NK-92 treated with Interleukin-12 subunit alpha and Interleukin-12 subunit beta, amount 100 ng/mL, for 24 hours (cell line): Measurements from ENCODE around the gene KCNG1.
A peak's percentile ranks its signal among the peaks of the same experiment; 100 is the strongest.
"Not testable (repeated sequence)": the region's sequence is repeated elsewhere in the genome, so short reads cannot be mapped to it uniquely, and the experiment has no call there.

ENCODE experiments used
- DNase-seq: peaks from one replicate; lab custom pipeline; 2025; lab: John Stamatoyannopoulos, UW

Gene KCNG1, protein sequence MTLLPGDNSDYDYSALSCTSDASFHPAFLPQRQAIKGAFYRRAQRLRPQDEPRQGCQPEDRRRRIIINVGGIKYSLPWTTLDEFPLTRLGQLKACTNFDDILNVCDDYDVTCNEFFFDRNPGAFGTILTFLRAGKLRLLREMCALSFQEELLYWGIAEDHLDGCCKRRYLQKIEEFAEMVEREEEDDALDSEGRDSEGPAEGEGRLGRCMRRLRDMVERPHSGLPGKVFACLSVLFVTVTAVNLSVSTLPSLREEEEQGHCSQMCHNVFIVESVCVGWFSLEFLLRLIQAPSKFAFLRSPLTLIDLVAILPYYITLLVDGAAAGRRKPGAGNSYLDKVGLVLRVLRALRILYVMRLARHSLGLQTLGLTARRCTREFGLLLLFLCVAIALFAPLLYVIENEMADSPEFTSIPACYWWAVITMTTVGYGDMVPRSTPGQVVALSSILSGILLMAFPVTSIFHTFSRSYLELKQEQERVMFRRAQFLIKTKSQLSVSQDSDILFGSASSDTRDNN

DNA sequence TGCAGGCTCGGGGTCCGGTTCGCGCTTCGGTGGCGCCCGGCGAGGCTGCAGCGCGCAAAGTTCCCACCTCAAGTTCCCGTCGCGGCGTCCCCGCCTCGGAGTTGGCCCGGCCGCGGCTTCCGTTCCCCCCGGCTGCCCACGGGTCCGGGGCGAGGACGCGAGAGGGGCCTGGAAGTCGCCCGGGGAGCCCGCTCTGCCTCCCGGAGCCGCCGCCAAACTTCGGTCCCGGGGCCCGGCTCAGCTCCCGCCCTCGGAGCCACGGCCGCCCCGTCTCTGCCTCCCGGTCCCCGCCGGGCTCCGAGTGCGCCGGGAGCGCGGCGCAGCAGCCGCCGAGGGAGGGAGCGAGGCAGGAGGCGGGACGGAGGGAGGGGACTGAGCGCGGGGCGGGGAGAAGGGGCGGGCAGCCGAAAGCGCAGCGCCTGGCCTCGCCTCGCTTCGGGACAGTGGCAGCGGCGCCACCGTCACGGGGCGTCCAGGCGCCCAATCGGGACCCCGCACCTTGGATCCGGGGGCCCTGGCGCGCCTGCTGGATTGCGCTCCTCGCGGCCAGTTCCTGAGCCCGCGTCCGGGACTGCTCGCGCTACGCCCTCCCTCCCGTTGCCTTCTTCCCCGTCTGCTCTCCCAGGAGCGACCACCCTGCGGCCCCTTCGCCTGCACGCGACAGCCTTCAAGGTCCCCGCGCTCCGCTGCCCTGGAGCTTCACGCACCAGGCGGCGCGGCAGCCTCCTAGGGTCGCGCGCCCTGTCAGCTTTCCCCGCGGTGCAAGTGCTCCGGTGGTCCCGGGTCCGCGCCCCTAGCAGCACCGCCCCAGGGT, at the start of gene KCNG1:
Gene KCNG1 (minus strand): TSS at position 305 of the 814 bp plus-strand sequence. CDS start 12,769 bp downstream, outside the sequence.
- DNase-seq, result no peak

DNA sequence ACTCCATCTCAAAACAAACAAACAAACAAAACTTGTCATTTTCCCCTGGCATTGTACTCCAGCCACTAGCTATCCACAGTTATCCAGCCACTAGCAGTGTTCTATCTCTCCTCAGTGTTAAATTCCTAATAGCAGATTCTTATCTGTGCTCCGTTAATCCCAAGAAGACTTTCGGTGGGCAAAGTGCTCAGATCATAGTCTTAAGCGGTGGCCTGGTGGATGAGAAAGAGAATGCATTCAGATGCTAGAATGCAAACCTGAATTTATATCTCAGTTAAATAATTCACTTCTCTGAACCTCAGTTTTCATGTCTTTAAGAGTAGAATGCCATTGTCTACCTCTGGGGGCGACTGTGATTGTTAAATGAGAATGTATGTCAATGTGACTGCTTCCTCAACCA, 47.7 kb upstream of the KCNG1 start:
- no peak for DNase-seq

DNA sequence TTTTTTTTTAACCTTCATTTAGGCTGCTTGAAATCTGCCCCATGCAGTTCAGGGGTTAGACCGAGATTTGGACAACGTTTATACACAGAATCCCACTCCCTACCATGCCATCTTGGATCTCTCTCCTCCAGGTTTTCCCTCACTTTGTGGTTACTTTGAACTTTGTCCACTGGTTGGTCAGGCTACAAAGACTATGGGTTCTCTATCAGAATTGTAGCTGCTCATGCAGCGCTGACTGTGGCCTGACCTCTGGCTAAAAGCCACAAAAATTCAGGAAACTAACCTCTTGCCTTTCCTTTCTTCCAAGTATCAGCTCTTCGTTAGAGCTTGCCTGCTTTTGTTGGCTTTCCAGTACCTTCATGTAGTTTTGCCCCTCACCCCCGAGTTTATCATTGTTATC, 44.9 kb upstream of the KCNG1 start:
- DNase-seq, result no peak

DNA sequence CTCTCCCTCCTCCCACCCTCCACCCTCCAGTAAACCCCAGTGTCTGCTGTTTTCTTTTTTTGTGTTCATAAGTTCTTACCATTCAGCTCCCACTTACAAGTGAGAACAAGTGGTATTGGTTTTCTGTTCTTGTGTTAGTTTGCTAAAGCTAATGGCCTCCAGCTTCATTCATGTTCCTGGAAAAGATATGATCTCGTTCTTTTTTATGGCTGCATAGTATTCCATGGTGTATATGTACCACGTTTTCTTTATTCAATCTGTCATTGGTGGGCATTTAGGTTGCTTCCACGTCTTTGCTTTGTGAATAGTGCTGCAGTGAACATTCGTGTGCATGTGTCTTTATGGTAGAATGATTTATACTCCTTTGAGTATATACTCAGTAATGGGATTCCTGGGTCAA, 42.7 kb upstream of the KCNG1 start:
- DNase-seq, result no peak

DNA sequence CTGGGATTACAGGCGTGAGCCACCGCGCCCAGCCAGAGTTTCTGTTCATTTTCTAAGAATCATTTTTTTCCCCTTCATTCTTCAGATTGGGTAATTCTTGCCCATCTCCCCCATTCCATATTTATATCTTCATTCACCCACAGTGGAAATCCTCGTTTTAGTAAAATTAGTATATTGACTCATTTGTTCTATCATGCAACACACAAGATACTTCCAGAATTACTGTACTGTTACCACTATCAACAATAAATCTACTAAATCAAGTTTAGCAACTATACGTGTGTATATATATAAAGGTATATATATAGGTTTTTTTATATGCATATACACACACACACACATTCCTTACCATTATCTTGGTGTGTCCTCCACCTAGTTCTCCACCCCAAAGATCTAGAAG, 41.2 kb upstream of the KCNG1 start:
- DNase-seq, result no peak

DNA sequence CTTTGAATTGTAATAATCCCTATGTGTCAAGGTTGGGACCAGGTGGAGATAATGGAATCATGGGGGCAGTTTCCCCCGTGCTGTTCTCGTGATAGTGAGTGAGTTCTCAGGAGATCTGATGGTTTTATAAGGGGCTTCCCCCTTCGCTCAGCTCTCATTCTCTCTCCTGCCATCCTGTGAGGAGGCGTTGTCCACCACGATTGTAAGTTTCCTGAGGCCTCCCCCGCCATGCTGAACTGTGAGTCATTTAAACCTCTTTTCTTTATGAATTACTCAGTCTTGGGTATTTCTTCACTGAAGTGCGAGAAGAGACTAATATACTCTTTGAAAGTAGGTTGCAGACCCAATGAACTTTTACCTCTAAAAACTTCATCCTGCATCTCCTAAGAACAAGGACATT, 39.2 kb upstream of the KCNG1 start:
- peak; percentile 68 for DNase-seq

DNA sequence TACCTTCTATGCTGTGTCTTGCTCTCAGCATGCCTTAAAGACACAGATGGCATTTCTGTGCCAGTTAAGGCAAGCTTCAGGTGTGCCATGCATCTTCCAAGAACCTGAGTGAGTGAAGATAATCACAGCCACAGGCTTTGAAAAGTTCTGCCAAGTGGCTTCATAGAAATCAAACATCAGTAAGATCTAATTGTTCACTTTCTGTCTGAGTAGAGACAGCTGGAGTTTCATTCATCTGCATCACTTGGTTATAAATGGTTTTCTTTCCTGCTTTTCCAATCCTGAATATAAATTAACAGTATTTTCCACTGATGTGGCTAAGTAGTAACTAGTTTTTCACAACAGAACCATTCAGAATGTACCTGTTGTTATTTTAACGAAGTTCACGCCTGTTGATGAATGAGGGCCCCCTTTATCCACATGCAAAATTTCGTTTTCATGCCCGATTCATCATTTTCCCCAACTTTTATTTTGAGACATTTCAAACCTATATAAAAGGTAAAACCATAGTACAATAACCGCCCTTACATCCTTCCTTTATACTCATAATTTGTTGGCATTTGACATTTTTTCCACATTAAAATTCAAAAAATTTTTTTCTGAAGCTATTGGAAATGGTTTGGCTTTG, 38.6 kb upstream of the KCNG1 start:
- no peak for DNase-seq

DNA sequence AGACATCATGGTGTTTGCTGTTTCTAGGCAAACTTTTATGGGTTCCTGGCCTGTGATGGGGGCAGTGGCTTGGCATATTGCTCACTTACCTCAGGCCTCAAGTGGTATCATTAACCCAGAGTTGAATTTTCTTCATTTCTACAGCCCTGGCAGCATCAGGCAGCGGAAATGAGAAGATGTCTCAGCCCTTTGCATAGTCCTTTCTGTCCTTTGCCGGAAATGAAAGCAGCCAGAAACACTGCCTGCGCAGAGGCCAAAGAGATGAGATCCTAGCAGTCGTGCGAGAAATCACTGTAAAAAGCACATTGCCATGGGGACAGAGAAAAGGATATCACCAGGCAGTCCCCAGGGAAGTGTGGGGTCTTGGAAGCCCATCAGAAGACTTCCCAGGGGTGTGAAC, 37.4 kb upstream of the KCNG1 start:
- DNase-seq, result no peak

DNA sequence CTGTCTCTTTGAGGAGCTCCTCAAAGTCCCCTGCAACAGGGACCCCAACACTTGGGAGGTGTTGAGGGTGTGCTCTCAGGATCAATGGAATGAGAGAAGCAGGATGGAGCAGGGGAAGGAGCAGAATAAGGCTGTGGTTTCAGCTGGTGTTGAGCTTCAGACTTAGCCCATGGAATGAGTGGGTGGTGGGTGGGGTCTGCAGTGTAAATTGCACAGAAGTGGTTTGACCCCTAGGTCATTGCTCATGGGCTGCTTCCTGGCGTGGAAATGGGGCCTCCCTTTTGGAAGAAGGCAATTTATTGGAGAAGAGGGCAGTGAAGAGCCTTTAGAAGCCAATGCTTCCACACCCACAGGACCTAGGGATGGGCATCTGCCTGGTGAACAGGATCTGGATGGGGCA, 37.0 kb upstream of the KCNG1 start:
- DNase-seq, result no peak

DNA sequence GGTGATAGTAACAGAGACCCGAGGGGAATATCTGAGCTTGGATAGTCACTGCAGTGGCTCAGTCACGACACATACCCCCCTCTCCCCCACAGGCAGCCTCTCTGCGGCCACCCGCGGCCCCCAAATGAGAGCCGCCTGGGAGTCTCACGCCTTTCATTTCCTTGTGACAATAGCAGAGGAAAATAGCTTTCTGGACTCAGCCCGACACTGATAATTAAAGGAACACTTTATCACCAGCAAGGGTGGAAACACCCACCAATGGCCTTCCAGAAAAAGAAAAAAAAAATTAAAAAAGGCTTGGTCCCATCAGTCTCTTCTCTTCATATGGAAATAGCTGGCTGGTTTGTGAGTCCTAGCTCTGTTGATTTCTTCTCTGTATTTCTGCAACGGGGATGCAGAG, 35.1 kb upstream of the KCNG1 start:
- DNase-seq, result no peak

DNA sequence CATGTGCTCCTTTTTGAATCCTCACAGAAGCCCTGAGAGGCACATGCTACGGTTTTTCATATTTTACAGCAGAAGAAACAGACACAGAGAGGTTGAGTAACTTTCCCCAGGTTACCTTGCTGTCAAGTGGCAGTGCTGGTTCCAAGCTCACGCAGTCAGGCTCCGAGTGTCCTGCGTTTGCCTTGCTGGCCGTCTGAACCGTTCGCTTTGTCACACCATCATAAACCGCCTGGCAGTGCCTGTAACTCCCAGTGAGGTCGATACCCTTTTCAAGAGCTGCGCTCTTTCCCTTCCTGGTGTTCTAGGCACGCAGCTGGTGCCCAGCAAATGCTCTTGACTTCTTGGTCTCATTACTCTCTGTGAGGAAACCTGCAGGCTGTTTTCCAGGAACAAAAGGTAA, 31.3 kb upstream of the KCNG1 start:
- DNase-seq, result no peak

DNA sequence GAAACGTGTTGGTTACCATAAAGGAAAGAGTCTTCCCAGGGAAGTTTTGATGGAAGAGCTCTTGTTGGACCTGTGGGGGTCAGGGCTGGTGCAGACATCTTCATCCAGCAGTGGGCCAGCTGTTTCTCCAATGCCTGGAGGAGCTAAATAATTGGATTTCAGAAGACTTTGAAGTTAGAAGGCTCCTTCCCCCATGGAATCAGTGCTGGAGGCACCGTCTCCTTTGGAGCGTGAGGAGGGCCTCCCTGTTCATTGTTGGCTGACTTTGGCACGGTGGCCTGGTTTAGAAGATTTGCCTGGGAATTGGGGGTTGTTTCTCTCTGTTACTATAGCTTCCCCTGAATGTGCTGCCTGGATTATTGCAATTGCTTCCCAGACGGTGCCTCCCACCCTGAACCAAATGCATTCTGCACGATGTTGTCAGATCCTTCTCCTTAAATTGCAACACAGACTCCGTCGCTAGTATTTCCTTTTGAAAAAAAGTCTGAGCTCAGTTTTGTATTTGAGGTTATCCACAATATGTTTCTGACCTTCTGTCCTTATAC, 27.7 kb upstream of the KCNG1 start:
- no peak for DNase-seq

DNA sequence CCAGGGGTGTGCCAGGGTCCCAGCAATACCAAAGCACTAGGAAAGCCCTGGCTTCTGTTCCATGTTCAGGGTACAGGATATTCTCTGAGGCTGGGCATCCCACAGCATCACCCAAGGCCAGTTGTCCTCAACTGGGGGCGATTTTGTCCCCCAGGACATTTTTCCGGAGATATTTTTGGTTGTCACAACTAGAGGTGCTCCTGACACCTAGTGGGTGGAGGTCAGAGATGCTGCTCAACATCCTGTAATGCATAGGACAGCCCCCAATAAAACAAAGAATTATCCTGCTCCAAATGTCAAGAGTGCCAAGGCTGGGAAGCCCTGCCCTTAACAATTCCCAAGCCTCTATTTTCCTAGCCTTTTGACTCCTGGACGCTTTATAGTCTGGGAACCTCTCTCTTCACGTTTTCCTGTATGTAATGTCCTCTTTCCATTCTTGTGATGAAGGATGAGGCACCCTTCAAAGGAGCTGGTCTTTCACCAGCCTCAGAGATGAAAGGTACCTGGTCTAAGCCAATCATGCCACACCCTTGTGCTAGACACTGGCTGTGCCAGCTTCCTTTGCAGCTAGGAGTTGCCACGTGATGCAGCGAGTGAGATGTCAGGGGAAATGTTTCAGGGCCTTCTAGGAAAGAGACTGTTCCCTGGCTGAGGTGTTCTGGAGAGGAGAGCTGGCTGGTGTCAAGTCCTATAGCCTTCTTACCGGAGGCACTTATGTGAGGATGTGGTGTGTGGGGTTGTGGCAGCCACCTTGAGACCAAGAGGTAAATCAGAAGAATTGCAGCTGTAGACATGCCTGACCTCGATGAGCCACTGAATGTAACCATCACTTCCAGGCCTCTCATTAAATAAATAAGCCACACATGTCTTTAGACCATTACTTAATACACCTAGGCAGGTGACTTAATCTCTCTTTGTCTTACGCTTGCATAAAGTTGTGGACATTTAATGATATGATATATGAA, 23.4 kb upstream of the KCNG1 start:
- DNase-seq, result no peak

DNA sequence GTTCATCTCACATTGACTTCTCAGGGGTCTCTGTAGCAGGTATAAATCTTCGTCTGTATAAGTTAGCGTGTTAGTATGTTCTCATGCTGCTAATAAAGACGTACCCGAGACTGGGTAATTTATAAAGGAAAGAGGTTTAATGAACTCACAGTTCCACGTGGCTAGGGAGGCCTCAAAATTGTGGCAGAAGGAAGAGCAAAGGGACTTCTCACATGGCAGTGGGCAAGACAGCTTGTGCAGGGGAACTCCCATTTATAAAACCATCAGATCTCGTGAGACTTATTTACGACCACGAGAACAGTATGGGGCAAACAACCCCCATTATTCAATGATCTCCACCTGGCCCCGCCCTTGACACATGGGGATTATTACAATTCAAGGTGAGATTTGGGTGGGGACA, 22.6 kb upstream of the KCNG1 start:
- DNase-seq, result not testable (repeated sequence)

DNA sequence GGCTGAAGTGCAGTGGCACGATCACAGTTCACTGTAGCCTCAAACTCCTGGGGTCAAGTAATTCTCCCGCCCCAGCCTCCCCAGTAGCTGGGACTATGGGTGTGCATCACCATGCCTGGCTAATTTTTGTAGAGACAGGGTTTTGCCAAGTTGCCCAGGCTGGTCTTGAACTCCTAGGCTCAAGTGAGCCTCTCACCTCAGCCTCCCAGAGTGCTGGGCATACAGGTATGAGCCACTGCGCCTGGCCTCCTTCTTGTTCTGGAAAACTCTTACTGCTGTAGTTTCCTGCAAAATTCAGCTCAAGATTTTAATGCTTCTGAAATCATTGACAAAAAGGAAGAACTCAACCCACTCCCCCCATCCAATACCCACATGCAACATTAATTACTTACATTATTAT, 21.9 kb upstream of the KCNG1 start:
- no peak for DNase-seq

DNA sequence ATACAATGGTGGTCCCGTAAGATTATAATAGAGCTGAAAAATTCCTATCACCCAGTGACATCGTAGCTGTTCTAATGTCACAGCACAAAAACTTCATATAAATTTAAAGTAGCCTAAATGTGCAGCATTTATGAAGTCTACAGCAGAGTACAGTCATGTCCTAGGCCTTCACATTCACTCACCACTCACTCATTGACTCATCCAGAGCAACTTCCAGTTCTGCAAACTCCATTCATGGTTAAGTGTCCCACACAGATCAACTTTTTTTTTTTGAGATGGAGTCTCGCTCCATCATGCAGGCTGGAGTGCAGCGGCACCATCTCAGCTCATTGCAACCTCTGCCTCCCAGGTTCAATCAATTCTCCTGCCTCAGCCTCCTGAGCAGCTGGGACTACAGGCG, 20.9 kb upstream of the KCNG1 start:
- DNase-seq, result no peak

DNA sequence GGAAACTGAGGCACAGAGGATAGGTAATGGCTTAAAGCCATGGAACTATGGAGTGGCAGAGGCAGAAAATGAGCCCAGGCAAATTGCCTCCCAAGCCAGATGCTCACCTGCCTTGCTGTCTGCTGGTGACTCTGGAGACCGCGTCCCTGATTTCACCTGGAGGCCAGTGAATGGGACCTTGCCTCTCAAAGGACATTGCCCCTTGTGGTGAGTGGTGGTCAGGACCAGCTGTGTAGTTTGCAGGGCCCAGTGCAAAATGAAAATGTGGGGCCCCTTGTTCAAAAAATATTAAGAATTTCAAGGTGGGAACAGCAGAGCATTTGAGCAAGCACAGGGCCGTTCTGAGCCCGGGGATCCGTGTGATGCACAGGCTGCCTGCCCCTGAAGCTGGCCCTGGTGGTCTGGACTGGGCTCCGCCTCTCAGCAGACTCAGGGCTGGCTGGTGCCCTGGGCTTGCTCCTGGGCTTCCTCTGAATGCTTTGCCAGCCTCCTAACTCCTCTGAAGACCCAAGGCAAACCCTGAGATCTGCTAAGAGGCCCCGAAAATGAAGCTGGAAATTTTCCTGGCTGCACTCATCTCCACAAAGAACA, 19.8 kb upstream of the KCNG1 start:
- no peak for DNase-seq

DNA sequence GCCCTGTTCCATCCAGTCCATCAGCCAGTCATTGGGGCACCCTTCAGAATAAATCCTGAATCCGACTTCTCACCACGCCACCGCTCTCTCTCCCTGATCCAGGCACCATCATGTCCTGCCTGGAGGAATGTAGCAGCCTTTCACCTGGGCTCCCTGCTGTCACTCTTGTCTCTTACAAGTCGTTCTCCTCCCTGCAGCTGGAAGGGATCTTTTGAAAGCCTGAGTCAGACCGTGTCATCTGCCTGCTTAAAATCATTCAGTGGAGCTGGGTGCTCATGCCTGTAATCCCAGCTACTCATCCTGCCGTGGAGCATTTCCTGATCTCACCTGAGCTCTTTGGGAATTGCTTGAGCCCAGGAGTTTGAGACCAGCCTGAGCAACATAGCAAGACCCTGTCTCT, 19.2 kb upstream of the KCNG1 start:
- DNase-seq, result no peak

DNA sequence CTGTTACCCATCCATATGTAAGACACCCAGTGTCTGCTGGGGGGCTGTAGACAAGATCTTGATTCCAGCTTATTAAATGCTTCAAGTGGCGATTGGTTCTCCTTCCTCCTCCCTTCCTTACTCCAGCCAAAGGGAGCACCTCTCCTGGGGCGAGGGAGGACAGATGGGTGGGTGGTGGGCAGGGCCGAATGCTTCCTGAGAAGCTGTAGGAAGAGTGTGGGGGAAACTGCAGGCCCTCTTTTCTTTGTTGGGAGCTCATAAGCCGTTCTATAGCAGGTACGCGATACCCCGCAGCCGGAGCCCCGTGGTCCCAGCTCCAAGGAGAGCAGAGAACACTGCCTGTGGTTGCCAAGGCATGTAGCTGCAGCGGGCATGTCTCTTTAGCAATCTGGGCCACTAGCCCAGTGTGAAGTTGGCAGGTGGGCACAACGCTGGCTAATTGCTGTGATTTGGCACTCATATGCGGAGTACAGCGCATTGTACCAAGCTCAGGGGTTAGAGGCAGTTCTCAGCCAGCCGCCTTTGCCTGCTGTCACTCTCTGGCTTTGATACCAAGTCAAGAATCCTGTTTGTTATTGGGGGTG, 14.7 kb upstream of the KCNG1 start:
- DNase-seq, result no peak

DNA sequence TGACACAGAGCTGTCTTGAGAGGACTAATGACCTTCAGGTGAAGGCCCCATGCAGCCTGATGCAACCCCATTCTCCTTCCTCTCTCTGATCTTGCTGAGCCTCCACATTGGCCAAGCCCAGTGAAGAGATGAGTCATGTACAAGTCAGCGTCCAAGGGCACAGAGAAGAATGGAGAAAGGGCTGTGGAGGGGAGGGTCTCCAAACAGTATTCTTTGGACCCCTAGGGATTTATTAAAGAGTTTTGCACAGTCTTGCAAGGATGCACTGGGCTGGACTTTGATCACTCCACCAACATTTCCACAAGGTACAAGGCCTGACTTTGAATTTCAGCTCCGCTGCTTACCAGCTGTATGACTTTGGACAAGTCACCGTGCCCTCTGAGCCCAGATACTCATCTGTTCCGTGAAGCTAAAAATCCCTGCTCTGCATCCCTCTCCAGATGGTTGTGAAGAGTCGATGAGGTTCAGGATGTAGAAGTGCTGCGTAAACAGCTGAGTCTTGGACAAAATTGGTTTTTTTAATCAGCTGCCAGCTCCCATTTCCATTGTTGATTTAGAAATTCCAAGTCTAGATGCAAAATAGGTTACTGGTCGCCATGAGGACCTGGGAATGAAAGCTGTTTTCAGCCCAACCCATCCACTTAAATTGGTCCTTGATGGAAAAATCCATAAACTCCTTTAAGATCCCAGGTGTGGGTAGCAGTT, 14.1 kb upstream of the KCNG1 start:
- DNase-seq, result peak; percentile 32
